Smooth muscle cell of the pulmonary artery (primary cell): ENCODE results near the gene CCDC172. TPM values are rescaled to one million over a fixed set of nuclear protein-coding genes. Genes with fewer than 3 reads are reported as not detected.

Experiments used
- total RNA-seq: library from RNA; depleted of rRNA; stranded (reverse); fragments of >200 nt; gene quantifications from 2 replicates; pipeline ENCODE4 v1.2.3, GENCODE V29; 2014

Gene CCDC172, protein sequence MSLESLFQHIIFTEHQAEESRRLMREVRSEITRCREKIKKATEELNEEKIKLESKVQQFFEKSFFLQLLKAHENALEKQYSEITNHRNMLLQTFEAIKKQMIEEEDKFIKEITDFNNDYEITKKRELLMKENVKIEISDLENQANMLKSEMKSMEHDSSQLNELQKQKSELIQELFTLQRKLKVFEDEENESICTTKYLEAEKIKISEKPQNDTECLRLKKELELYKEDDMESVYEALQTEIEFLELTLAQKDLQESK
- total RNA-seq, result not detected in 2 replicates

DNA sequence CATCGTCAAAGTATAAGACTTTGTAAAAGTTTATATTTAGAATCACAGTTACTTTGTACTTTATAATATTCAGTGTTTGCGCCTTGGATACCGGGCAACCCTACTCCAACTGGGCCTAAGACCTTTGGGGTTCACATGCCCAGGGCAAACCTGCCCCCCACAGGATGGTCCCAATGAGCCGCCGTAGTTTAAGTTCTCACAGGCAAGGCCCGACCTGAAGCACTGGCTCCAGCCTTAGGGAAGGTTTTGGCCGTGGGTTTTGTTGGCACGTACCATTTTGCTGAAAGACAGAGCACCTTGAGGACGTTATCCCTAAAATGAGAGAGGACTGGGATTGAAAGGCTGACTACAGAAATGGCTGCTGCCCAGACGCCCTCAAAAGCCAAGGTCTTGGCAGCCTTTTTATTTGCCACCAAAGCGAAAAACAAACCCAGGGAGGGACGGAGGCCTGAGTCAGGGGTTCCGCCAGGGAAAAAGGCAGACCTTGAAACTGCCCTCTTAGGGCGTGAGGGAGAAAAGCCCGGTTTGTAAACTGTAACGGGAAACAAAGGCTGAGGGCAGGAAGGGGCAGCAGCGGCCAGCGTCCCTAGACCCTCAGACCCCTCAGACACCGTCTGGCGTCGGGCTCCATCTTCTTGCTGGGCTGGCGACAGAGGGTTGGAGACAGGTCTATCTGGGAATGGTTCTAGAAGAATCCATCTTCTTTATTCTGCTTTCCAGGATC lies at the start of gene CCDC172:
Gene CCDC172, plus strand, starts transcription at position 222 of the 724 bp plus-strand sequence. CDS start 564 bp downstream, outside the sequence.

DNA sequence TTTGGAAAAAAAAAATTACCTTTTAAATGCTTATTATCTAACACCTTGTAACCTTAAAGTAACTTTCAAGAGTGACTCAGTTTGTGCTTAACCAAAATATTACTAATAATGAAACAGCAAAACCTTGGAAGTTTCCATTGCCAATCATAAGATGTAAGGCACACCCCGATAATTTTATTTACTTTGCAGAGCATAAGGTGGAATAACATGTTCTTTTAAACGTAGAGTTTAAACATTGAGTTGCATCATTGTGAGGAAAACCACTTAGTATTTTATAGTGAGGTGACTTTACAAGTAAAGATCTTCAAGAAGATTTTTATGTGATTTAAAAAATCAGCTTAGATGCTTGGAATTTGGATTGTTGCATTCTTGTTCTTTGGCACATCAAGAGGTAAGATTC lies 103.4 kb downstream of the CCDC172 start, which contains the start of gene PNLIPRP3:
Gene PNLIPRP3, plus strand, starts transcription at position 177 of the 400 bp plus-strand sequence. Its CDS starts 166 bp downstream, at position 343.

Other genes starting within 250 kb of the CCDC172 start
- 0.39 and 0.43 TPM in 2 replicates for gene GFRA1, start 51.2 kb upstream of the CCDC172 start, total RNA-seq
- not detected in 2 replicates for gene PNLIPRP3, start 103.4 kb downstream of the CCDC172 start, total RNA-seq
- gene PNLIP, start 221.5 kb downstream of the CCDC172 start, total RNA-seq, result not detected in 2 replicates